Activated B cell treated with CpG ODN at 0.5 μM for 24 hours (primary cell): ENCODE data around the gene OS9. TPM values are rescaled to one million over a fixed set of nuclear protein-coding genes. Genes with fewer than 3 reads are reported as not detected.

Experiments used
- ATAC-seq: fragments of 200-7000 bp; cut with Tn5 transposase; one replicate; pipeline ENCODE4 v1.10.0; 2021; ENCODE audit warnings: low read depth, mild to moderate bottlenecking, moderate library complexity
- CTCF ChIA-PET: fragments of 350-600 bp; sonication (Branson Sonifier 250); formaldehyde crosslinking; loops from one replicate; lab custom pipeline; 2021; ENCODE audit warnings: antibody characterized with exemption; lab: Charles Lee
- POLR2A ChIA-PET: fragments of 350-600 bp; sonication (Branson Sonifier 250); formaldehyde crosslinking; loops from one replicate; lab custom pipeline; 2021; ENCODE audit warnings: antibody characterized with exemption; lab: Charles Lee
- DNase-seq: peaks from one replicate; pipeline ENCODE4 v3.0.0; 2022
- H3K27ac Mint-ChIP-seq: one replicate; pipeline ENCODE4 v1.8.0; 2020; ENCODE audit warnings: mixed read lengths
- H3K27me3 Mint-ChIP-seq: one replicate; pipeline ENCODE4 v1.8.0; 2021; ENCODE audit warnings: mixed read lengths
- H3K36me3 Mint-ChIP-seq: one replicate; pipeline ENCODE4 v1.8.0; 2021; ENCODE audit warnings: low read depth, mixed read lengths
- H3K4me1 Mint-ChIP-seq: one replicate; pipeline ENCODE4 v1.8.0; 2021; ENCODE audit warnings: mixed read lengths
- H3K4me3 Mint-ChIP-seq: one replicate; pipeline ENCODE4 v1.8.0; 2020; ENCODE audit warnings: mild to moderate bottlenecking, mixed read lengths
- H3K9me3 Mint-ChIP-seq: one replicate; pipeline ENCODE4 v1.8.0; 2020; ENCODE audit warnings: mixed read lengths
- CTCF ChIP-seq: fragments of 200-600 bp; IDR thresholded peaks from one replicate; pipeline ENCODE4 v1.8.0; 2022; ENCODE audit warnings: antibody characterized with exemption, mild to moderate bottlenecking
- intact Hi-C: fragments of 100-400 bp; cut with micrococcal nuclease; formaldehyde crosslinking; loops from one replicate; pipeline ENCODE4 v1.15.1; 2024
- total RNA-seq: library from RNA; stranded (reverse); gene quantifications from 2 replicates; pipeline ENCODE4 v1.2.3, GENCODE V29; 2022

Gene OS9
- total RNA-seq, 1 donor from 2014 or later: 166 TPM

GRCh38 chr12:57745485-57745881, 51.6 kb downstream of the OS9 start:
- Mint-ChIP-seq H3K4me1 (peaks cover 52% of the 10 kb centered on the region), H3K36me3 (peaks cover 46% of the 10 kb centered on the region), H3K27me3 (no peaks in the 10 kb centered on the region), H3K27ac (peak overlapping the region; percentile 89), H3K4me3 (peak overlapping the region; percentile 86), H3K9me3 (no peaks in the 10 kb centered on the region)
- ATAC-seq: no peak
- POLR2A ChIA-PET: interaction anchor here (0.8 to 2.7 kb wide), 9 partner anchors 9 to 265 kb away, joined by 3 to 28 read pairs (median 4); partner anchors contain the start of genes ARHGAP9, ATP23, CTDSP2 and MARCHF9
- no peak for DNase-seq
- CTCF ChIA-PET: interaction anchor here (1.9 kb wide), 1 partner anchor 11 kb away, joined by 14 read pairs; no protein-coding TSS in a partner anchor
- intact Hi-C loops: loop anchor here (2.0 kb wide), 1 partner anchor 223 kb away; the partner anchor contains the start of gene MBD6
- TF ChIP-seq CTCF: no peak

GRCh38 chr12:57746025-57746424, 52.1 kb downstream of the OS9 start:
- POLR2A ChIA-PET: interaction anchor here (1.4 to 2.7 kb wide), 3 partner anchors 8 to 52 kb away, joined by 4 to 28 read pairs (median 4); partner anchors contain the start of genes MARCHF9 and OS9
- intact Hi-C loops: no loop called here
- H3K4me1 Mint-ChIP-seq: peaks cover 52% of the 10 kb centered on the region

GRCh38 chr12:57749061-57749460, 55.1 kb downstream of the OS9 start:
- peaks cover 62% of the 10 kb centered on the region for H3K4me1 Mint-ChIP-seq
- CTCF ChIA-PET: no interaction called here
- H3K4me3 Mint-ChIP-seq: no peak overlapping the region
- H3K27ac Mint-ChIP-seq: no peak overlapping the region
- DNase-seq (no peak), ATAC-seq (no peak)
- H3K9me3 Mint-ChIP-seq: no peaks in the 10 kb centered on the region
- intact Hi-C loops: no loop called here
- POLR2A ChIA-PET: interaction anchor here (0.6 to 0.7 kb wide), 2 partner anchors 638 to 1290 kb away, joined by 3 to 5 read pairs; partner anchors contain the start of gene STAT6
- no peaks in the 10 kb centered on the region for H3K27me3 Mint-ChIP-seq
- peaks cover 60% of the 10 kb centered on the region for H3K36me3 Mint-ChIP-seq
- TF ChIP-seq CTCF: no peak

More at GRCh38 chr12:57746025-57746424, 52.1 kb downstream of the OS9 start:
- ATAC-seq (no peak), DNase-seq (no peak)
- Mint-ChIP-seq H3K27ac (peak overlapping the region; percentile 89), H3K27me3 (no peaks in the 10 kb centered on the region), H3K9me3 (no peaks in the 10 kb centered on the region), H3K36me3 (peaks cover 50% of the 10 kb centered on the region), H3K4me3 (peak overlapping the region; percentile 86)
- CTCF ChIA-PET: no interaction called here
- no peak for TF ChIP-seq CTCF

- POLR2A ChIA-PET: no interaction called here
- TF ChIP-seq CTCF: no peak
- CTCF ChIA-PET: no interaction called here
- no peak for ATAC-seq
- Mint-ChIP-seq H3K36me3 (peaks cover 56% of the 10 kb centered on the region), H3K4me1 (peaks cover 55% of the 10 kb centered on the region), H3K27me3 (no peaks in the 10 kb centered on the region), H3K27ac (peak overlapping the region; percentile 87), H3K4me3 (peak overlapping the region; percentile 90), H3K9me3 (no peaks in the 10 kb centered on the region)
- DNase-seq: no peak
- intact Hi-C loops: loop anchor here (5.0 kb wide), 2 partner anchors 273 to 1063 kb away; partner anchors contain the start of genes ARHGAP9 and PTGES3
Measured at GRCh38 chr12:57750561-57751431, 56.9 kb downstream of the OS9 start.

- intact Hi-C loops: loop anchor here (5.0 kb wide), 2 partner anchors 274 to 1064 kb away; partner anchors contain the start of genes ARHGAP9 and PTGES3
- Mint-ChIP-seq H3K36me3 (peaks cover 55% of the 10 kb centered on the region), H3K9me3 (no peaks in the 10 kb centered on the region), H3K4me1 (peaks cover 52% of the 10 kb centered on the region), H3K4me3 (peak overlapping the region; percentile 90), H3K27ac (peak overlapping the region; percentile 87), H3K27me3 (no peaks in the 10 kb centered on the region)
- DNase-seq (no peak), ATAC-seq (no peak)
- ChIA-PET CTCF (no interaction called here), POLR2A (interaction anchor here (0.9 to 1.2 kb wide), 5 partner anchors 10 to 85 kb away, joined by 3 to 6 read pairs (median 3); partner anchors contain the start of genes EEF1AKMT3, METTL1 and OS9)
- no peak for TF ChIP-seq CTCF
Measured at GRCh38 chr12:57751432-57751787, 57.5 kb downstream of the OS9 start.
